Measurements from ENCODE around the gene RNF213.

RNF213 gene

DNA sequence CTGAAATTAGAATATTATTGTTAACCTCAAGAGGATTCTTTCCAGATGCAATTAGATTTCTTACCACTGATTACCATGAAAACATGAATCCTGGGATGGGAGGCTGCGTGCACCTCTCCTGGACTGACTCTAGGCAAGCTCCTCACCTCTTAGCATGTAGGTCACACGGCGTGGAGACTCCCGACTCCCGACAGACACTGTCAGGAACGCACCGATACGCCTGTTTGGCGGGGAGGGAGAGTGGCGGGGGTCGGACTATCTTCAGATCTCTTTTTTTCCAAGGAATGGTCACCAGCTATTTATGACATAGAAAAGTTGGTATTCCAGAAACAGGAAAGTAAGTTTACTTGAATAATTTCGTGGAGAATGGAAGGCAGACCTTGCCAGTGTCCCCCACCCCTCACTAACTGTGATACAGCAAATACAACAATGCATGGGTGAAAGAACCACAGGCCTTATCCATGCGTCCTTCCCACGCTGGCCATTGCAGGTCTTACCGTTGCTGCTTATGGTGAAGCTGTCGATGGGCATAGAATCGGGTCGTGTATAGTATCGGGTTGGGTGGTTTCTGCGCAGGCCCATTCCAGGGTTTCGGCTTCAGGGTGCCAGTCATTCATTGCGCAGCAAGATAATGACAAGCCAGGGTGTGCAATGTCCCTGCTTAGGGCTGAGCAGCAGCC, 91.7 kb downstream of the RNF213 start:
- DNase-seq (ENCODE audit: low read depth) = no peak

DNA sequence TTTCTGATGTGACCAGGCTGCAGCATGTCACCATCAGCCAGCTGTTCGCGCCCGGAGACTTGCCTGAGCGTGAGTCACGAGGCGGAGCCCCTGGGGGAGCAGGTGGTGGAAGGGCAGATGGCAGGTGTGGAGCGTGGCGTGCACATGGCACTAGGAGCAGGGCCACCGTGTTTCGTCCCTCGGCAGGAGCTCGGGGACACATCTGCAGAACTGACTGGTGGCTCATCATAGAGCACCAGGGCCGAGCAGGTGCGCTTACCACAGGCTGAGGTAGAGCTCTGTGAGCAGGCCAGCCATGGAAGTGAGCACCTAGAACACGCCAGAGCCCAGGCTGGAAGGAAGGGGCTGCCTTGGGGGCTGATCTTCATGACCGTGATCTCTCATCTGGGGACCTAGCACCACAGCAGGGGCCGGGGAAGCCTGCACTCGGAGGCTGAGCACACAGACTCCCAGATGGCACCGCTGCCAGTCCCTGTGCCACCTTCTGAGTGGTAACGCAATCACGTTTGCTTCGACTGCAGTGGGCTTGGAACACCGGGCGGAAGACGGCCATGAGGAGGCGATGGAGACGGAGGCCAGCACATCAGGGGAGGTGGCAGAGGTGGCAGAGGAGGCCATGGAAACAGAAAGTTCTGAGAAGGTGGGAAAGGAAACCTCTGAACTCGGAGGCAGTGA, 92.5 kb downstream of the RNF213 start:
- no peak for DNase-seq (ENCODE audit: low read depth)

DNA sequence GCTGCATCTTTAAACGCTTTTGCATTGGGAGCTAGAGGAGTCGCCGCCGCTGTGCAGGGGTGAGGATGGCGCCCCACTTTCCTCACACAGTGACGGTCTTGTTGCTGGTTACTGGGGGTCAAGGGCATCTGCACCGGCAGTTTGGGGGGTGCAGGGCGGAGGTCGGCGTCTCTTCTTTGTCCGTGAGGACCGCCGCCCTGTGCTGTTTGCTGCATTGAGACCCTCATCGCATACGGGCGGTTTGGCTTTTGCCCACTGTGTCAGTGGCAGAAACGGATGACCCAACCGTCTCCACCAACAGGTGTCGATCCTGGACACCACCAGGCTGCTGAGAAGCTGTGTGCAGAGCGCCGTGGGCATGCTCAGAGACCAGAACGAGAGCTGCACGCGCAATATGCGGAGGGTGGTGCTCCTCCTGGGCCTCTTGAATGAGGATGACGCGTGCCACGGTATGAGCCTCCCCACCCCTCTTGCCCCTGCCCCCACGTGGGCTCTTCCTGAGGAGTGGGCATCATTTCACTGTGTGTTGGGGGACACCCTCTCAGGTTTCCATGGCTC, 93.1 kb downstream of the RNF213 start:
- DNase-seq (ENCODE audit: low read depth) = no peak

DNA sequence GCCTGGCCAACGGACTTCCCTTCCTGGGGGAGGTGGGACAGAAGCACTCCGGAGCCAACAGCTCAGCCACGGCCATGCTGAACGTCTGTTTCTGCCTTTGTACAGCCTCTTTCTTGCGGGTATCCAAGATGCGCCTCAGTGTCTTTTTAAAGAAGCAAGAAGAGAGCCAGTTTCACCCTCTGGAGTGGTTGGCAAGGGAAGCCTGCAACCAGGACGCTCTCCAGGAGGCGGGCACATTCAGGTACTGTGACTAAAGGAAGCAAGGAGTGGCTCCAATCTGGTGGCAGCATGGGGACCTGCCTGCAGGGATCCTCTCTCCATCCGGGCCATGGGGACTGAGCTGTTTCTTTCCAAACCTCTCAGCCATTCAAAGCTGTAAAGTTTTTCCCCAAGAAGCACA, 93.7 kb downstream of the RNF213 start:
- DNase-seq (ENCODE audit: low read depth) = no peak

DNA sequence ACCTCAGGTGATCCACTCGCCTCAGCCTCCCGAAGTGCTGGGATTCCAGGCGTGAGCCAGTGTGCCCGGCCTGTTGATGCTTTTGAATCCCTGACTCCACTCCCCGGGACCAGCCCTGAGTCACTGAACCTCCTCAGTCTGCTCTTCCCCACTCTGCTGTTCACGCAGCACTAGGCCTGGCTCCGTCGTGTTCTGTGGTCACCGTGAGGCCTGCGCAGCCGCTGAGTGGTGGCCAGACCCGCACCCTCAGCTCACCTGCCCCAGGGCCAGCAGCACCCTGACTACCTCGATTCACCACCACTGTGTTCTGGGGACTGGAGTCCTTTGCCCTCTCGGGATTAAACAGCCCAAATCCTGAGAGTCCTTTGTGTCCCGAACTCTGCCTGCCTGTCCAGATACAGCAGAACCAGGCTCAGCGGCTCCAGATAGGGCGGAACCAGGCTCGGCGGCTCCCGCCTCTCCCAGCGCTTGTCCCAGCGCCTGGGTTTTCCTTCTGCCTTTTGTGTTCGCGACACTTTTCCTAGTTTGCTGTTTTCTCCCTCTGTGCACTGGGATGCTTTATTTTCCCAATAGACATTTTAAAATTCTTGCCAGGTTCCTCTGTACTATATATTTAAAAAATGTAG, 95.7 kb downstream of the RNF213 start:
- DNase-seq (ENCODE audit: low read depth) = no peak

DNA sequence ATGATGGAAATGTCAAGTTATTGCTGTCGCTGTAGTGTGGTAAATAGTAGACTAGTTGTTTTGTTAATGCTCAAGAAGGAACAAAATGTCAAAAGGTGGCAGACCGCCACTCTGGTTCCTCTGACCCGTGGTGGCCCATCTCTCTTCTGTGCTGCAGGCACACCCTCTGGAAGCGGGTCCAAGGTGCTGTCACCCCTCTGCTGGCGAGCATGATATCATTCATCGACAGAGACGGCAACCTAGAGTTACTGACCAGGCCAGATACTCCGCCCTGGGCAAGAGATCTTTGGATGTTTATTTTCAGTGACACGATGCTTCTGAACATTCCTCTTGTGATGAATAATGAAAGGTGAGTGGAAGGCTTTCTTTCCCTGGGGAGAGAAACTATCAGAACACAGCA, 97.5 kb downstream of the RNF213 start:
- DNase-seq (ENCODE audit: low read depth) = no peak

DNA sequence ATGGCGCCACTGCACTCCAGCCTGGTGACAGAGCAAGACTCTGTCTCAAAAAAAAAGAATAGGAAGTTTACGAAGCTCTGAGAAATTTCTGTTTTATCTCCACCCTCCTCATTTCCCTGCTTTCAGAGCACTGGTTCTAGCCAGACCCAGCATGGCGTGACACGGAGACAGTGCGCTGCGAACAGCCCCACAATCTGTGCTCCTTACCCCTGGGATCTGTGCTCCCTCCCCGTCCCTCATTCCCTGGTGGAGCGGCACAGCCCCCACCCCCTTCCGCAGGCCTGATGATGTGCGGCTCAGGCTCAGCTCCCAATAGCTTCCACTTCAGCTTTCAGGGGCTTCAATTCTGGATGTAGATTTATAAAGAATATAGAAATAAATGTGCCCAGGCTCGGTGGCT, 98.2 kb downstream of the RNF213 start:
- DNase-seq (ENCODE audit: low read depth) = no peak

DNA sequence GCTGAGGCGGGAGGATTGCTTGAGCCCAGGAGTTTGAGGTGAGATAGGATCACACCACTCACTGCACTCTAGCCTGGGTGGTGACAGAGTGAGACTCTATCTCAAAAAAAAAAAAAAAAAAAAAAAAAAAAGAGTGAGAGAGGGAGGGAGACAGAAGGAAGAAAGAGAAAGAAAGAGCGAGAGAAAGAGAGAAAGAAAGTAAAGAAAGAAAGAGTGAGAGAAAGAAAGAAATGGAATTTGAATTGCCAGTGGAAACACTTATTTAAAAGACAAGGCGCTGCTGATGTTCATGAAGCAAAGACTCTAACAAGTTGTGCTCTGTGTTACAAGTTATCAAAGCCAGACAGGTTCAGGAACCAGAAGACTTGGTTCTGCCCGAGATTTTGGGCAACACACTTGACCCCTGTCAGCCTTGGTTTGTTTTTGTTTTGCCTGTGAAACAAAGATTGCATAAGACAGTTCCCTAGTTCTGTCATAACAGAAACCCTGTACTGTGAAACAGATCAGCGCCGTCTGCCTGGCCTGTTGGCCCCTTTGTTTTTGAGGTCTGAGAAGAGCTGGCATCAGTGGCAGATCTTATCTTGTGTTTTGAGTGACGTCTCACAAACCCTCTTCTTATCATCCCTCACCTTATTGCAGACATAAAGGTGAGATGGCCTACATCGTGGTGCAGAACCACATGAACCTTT, 98.9 kb downstream of the RNF213 start:
- DNase-seq (ENCODE audit: low read depth) = no peak

DNA sequence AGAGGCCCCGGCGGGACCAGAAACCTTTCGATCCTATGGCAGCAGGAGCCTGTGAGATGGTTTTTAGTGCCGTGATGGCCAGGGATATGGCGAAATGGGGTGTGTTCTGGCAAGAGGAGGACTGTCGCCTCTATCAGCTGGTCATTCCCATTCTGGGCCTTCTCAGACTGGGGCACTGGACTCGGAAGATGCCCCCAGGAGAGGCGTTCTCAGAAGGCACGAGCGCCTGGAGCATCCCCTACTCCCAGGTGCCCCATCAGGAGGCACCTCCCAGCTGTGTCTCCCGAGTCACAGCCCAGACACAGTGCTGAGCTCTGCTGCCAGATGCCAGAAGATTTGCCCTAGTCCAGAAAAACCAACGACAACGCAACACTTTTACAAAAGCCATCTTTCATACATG, 99.7 kb downstream of the RNF213 start:
- DNase-seq (ENCODE audit: low read depth) = no peak

DNA sequence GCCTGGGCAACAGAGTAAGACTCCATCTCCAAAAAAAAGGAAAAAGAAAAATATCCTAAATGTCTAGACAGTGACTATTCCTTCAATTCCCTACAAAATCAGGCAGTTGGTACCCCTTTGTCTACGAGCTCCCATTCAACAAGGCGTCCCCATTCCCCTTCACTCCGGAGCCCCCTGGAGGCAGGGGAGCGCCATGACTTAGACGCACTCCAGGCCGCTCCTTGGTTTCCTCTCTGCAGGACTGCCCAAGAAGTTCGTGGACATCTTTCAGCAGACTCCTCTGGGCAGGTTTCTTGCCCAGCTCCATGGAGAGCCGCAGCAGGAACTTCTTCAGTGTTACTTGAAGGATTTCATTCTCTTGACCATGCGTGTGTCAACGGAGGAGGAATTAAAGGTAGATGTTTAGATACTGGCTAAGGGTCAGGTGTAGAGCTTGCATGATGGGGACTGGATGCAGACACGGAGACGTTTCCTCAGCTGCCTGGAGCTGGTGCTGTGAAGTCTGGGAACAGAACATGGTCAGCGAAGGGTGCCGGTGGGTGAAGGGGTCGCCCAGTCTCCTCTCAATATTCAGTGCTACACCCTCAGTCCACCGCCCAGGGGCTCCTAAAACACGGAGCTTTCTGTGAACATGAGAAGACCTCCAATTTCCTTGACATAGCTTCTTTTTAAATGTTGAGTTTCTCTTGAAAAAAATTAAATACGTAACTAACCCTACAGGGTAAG, 101.0 kb downstream of the RNF213 start:
- no peak for DNase-seq (ENCODE audit: low read depth)

DNA sequence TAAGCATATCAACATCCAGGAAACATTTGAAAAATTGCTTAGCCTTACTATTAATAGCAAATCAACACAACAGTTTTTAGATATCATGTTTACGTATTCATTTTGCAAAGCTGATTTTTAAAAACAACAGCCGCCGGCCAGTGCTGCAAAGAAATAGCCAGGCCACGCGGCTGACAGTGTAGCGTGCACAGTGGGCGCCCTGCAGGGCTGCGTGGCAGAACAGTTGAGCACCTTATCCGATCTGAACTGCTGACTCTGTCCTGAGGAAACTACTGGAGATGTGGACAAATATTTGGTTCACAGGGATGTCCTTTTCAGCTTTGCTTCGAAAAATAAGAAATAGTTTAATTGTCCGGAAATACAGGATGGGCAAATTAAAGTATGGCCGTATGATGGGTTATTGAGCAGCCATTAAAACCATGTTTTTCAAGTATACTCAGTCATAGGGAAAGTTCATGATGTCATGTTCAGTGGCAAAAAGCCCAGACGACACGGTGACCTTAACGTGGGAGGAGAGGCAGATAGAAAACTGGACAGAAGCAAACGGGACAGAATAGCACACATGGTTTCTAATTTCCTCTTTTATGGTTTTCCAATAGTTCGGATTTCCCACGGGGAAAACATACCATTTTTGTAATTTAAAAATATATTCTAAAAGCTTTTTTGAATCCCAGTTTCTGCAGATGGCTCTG, 101.9 kb downstream of the RNF213 start:
- no peak for DNase-seq (ENCODE audit: low read depth)

DNA sequence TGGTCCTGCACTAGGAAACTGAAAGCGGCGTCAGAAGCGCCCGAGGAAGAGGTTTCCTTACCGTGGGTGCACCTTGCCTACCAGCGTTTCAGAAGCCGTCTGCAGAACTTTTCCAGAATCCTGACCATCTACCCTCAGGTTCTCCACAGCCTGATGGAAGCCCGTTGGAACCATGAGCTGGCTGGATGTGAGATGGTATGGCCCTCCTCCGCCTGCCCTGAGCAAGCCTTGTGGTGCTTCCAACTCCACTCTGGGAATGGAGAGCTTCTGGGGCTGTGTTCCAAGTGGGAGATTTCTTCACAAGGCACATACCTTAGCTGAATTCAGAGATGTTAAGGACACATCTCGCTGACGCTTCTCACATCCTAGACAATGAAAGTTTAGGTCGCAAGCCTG, 102.5 kb downstream of the RNF213 start:
- DNase-seq (ENCODE audit: low read depth) = no peak

DNA sequence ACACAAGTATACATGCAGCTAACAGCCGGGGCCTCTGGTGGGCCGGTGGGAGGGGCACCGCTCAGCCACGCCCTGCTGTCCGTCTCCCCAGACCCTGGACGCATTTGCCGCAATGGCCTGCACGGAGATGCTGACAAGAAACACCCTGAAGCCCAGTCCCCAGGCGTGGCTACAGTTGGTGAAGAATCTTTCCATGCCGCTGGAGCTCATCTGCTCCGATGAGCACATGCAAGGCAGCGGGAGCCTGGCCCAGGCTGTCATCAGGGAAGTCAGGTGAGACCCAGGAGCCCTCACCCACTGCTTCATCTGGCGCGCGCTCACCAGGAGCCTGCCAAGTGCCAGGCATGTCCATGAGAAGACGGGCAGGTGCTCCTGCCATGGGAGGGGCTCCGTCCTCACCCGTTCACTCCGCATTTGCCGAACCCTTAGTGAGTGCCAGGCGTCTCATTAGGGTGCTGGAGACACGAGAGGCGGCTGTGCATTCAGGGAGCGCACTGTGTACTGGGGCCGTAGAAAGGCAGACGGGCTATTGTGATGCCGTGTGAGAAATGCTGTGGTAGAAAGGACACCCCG, 103.0 kb downstream of the RNF213 start:
- no peak for DNase-seq (ENCODE audit: low read depth)

DNA sequence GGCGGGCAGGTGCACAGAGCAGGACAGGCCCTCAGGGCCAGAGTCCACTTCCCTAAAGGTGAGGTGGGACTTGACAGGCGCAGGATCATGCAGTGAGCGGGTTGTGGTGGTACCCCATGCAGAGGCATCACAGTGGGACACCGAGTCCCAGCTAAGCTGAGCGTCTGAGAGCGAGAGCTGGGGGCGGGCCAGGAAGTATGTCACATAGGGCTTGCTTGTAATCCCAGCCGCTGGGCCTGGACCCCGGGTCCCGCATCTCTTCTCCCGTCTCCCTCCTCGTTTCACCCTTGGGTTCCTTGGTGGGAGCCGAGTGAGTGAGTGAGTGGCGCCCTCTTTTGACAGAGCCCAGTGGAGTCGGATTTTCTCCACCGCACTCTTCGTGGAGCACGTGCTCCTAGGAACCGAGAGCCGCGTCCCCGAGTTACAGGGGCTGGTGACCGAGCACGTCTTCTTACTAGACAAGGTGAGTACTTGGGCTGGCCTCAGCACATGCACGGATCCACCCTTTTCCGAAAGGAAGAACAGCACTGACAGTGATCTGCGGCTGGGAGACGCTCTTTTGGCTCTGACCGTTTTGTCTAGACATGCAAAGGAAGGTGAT, 103.5 kb downstream of the RNF213 start:
- DNase-seq (ENCODE audit: low read depth) = no peak

DNA sequence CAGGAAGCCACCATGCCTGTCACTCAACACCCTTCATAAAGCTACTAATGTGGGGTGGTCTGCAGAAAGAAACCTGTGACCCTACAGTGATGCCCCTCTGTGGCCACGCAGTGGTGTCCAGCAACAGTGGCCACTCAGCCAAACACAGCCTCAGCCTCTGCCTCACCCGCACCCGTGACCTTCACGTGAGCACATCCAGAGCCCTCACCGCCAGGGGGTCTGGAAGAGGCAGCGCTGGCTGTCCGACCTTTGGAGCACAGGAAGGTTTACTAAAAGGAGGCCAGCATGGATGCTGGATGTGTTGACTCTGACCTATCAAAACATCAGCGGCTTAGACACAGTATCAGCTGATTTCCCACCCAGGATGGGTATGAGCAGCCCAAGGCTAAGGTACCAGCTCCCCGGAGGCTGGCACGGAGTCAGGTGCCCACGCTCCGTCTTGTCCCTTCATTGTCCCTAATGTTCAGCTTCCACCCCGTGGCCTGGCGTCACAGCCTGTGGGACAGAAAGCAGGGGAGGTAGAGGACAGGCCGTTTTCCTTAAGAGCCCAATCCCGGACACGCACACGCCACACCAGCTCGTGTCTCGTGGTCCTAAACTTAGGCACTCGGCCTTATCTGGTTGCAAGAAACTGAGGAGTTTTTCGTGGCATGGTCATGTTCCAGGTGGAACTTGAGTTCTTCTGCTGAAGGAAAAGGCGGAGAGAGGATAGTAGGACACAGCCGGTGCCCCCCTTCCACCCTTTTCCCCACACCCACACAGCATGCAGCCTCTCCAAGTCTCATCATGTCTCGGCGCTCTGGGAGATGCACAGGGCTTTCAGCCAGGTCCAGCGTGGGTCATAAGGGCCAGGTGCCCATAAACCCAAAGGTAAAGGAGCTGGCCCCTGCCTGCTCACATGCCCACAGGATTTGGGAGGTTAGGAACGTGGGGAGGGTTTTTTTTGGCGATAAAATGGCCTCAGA, 104.6 kb downstream of the RNF213 start:
- no peak for DNase-seq (ENCODE audit: low read depth)

DNA sequence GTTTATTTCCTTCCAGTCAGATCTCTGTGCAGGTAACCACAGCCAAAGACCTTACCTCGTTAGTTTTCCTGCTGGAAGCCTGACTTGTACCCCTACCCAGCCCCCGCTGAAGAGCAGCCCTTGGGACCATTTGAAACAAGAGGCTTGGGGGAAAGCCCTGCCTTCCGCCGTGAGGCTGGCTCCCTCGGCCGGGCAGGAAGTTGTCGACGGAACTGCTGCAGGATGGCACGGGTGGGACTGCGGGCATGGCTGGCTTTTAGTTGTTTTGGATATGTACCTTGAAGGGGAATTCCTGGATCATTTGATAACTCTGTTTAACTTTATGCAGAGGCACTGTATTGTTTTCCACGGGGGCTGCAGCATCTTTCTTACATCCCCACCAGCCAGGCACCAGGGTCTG, 105.3 kb downstream of the RNF213 start:
- no peak for DNase-seq (ENCODE audit: low read depth)

DNA sequence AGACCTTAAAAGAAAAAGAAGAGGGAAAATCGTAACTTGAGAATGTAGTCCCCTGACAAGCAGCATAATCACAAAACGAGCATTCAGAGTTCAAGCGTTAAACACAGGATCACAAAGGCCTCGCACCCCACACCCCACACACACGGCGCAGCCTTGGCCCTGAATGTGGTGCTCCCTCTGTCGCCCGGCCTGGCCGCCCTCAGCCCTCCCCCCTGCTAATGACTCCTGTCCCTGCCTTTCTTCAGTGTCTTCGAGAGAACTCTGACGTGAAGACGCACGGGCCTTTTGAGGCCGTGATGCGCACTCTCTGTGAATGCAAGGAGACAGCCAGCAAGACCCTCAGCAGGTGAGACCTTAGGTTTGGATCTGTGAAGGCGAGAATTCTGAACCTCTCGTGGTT, 106.9 kb downstream of the RNF213 start:
- DNase-seq (ENCODE audit: low read depth) = no peak

DNA sequence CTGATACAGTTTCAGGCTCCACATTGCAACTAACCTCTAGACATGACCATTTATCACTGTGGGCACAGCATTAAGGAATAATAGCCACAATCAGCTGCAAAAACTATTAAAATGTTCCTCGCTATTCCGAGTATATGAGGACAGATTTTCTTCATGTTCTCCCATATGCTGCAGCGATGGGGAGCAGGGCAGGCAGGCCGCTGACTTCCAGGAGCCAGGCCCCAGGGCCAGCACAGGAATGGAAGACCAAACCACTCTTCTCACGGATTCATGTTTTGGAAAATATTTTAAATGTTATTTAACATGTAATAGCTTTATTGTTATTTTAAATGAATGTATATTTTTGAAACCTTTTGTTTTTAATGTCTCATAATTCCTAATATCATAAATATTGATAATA, 110.5 kb downstream of the RNF213 start:
- DNase-seq (ENCODE audit: low read depth) = no peak

DNA sequence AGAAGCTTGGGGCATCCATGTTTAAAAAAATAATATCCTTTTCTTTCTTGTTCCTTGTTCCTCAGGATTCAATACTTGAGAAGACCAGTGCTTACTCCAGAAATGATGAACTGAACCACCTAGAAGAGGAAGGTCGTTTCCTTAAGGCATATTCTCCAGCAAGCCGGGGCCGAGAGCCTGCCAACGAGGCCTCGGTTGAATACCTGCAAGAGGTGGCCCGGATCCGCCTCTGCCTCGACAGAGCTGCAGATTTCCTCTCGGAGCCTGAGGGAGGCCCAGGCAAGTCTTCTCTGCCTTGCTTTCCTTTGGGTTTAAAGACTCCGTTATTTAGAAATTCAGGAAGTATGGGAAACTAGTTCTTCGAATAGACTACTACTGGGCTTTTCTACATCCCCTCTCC, 111.8 kb downstream of the RNF213 start:
- DNase-seq (ENCODE audit: low read depth) = no peak

Data from T-helper 22 cell (primary cell).